HG03469 (cell line): ENCODE data around the gene PLEKHA8.

Source experiments
- ATAC-seq: cut with Tn5 transposase; IDR thresholded peaks from one replicate; pipeline ENCODE4 v1.9.1; 2021; ENCODE audit warnings: mild to moderate bottlenecking, moderate library complexity, moderate number of reproducible peaks; ENCODE audit not compliant: unreplicated experiment

Gene PLEKHA8

DNA sequence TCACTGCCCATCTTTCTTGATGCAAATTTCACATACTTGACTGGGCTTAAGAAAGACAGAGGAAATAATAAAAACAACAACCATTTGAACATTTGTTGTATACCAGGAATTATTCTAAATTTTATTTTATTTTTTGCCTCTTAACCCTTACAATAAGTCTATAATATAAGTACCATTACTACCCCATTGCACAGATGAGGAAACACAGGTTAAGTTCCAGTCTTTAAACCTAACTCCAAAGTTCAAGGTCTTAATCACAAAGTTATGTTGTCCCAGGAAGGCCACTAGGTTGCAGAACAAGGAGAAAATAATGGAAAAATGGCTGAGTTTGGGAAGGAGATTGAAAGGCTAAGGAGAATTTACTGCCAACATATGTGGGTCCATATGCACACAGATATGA, 5.2 kb upstream of the PLEKHA8 start:
- no peak for ATAC-seq

DNA sequence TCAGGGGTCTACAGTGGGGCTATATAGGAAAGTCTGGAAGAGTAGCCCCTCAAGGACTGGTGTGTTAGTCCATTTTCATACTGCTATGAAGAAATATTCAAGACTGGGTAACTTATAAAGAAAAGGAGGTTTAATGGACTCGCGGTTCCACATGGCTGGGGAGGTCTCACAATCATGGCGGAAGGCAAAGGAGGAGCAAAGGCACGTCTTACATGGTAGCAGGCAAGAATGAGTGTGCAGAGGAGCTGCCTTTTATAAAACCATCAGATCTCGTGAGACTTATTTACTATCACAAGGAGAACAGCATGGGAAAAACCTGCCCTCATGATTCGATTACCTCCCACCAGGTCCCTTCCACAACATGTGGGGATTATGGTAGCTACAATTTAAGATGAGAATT, 4.7 kb upstream of the PLEKHA8 start:
- ATAC-seq, result no peak

GRCh38 chr7:30026229-30027064, 1.8 kb upstream of the PLEKHA8 start, which contains the start of gene FKBP14:
Gene FKBP14 (minus strand): TSS chr7:30026702. CDS start chr7:30026508, 194 bp downstream.
- peak; percentile 59 for ATAC-seq

DNA sequence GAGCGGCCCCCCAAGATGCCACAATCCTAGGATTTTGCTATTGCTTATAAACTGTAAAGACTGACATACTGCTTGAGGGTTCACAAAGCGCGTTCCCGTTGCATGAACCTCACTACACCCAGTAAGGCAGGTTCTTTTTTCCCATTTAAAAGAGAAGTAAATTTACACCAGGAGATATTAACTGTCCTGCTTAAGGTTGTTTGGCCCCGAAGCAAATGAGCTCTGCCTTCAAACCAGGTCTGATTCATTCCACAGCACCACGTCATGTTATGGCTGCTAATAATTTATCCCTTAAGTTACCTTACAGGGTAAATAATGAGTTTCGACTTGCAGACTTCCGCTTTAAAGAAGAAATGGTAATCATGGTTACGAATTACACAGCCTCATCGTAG, 1.2 kb upstream of the PLEKHA8 start:
- ATAC-seq, result no peak

- no peak for ATAC-seq
Measured at GRCh38 chr7:30027740-30028215, 434 bp upstream of the PLEKHA8 start.

- ATAC-seq, result peak; percentile 7
Measured at GRCh38 chr7:30028749-30029635, 780 bp downstream of the PLEKHA8 start.

- ATAC-seq, result no peak
Measured at GRCh38 chr7:30029696-30030095, 1.5 kb downstream of the PLEKHA8 start.

DNA sequence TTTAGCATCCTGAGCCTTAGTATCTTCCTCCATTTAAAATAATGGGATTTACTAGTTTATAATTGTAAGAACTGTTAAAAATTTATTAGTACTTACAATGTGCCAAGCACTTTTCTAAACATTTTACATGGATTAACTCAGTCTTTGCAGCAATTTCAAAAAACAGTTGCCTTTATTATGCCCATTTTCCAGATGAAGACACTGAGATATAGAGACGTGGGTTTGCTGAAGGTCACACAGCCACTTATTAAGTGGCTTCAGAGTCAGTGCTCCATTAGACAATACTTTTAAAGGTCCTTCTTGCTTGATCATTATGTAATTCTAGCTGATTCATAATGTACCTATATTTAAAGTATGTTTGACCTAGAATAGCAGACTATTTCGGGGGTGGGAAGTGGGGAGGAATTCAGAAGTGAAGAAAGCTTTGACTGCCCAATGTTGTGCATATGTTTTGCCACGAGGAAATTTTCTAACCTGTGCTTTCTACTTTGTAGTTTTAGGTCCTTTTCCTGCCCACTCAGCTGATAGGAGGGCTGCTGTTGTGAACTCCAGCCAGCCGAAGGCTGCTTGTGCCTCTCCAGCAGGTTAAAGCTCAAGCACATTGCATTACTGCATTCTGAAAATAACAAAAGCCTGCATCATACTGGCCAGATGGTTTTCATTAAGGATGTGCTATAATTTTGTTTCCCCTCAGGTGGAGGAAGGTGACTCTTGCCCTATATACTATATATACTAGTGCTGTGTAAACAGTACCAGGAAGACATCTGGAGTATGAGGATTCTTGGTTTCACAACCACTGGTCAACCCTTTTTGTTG, 4.3 kb downstream of the PLEKHA8 start:
- ATAC-seq, result no peak

DNA sequence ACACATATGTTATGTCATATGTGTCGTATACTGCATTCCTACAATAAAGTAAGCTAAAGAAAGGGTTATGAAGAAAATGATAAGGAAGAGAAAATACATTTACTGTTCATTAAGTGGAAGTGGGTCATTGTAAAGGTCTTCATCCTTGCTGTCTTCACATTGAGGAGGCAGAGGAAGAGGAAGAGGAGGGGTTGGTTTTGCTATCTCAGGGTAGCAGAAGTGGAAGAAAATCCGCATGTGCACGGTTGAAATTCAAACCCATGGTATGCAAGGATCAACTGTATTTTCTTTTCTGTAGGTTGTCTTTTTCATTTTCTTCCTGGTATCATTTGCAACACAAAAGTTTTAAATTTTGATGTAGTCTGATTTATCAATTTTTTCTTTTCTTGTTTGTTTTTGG, 6.3 kb downstream of the PLEKHA8 start:
- ATAC-seq, result no peak

- no peak for ATAC-seq
Measured at GRCh38 chr7:30036220-30036619, 8.0 kb downstream of the PLEKHA8 start.

DNA sequence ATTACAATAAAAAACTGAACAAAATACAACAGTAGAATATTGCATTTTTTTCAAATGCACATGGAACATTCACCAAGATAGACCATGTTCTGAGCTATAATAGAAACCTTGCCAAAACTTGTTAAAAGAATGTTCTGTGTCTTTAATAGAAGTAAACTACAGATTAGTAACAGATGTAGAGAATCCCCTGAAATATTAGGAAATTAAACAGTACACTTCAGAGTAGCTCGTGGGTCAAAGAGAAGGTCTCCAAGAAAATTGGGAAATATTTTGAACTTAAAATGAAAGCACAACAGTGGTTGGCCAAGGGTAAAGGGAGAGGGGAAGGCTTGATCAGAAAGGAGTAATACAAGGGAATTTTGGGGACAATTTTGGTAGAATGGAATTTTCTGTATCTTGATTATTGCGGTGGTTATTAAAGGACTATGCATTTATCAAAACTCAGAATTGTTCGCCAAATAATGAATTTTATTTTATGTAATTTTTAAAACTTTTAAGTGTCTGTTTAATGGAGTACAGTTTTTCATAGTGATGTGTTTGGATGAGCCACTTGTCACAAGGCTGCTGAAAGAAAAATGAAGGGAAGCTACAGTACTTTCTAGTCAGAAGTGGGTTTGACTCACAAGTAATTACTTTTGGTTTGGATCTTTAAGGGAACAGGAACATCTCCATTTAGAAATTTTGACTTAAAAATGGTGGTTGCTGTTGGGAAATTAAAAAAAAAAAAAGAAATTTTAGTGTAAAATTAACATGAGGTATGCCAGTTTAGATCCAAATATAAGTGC, 10.2 kb downstream of the PLEKHA8 start:
- ATAC-seq, result no peak

DNA sequence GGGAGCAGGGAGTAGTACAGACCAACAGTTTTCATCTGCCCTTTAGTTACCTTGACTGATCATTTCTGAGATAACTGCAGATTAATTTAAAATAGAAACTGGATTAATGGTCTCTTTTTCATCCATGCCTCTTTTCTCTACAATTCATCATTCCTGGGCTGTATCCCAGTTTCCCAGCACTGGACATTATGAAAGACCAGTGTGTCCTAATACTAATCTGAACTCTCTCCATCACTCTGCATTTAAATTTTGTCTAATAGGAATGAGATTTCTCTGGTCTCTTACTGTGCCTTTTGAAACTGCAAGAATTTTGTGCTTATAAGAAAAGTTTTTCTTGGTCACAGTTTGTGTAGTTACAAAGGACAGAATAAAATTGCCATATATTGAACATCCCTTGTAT, 12.7 kb downstream of the PLEKHA8 start:
- no peak for ATAC-seq

- ATAC-seq, result no peak
Measured at GRCh38 chr7:30041526-30042269, 13.5 kb downstream of the PLEKHA8 start.

- no peak for ATAC-seq
Measured at GRCh38 chr7:30046127-30046770, 18.0 kb downstream of the PLEKHA8 start.

DNA sequence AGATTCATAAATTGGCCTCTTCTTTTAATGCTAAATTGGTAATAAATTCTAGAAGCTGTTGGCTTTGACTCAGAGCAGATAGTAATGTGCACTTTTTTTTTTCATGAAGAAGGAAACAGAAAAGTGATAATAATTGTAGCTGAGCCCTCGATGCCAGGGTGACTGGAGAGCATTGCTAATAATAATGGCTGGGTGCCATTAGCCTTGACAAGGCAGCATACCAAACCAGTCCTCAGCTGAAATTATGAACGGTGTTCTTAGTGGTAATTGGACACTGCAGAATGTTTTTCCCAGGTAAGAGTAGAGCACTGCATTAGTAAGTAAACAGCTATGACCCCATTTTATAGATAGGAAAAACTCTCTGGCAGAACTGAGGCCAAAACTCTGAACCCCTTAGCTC, 18.9 kb downstream of the PLEKHA8 start:
- no peak for ATAC-seq

GRCh38 chr7:30048582-30048981, 20.4 kb downstream of the PLEKHA8 start:
- ATAC-seq, result no peak

GRCh38 chr7:30049173-30049572, 21.0 kb downstream of the PLEKHA8 start:
- ATAC-seq, result no peak

- ATAC-seq, result no peak
Measured at GRCh38 chr7:30053068-30053467, 24.9 kb downstream of the PLEKHA8 start.

- ATAC-seq, result no peak
Measured at GRCh38 chr7:30057741-30058140, 29.5 kb downstream of the PLEKHA8 start.
